ENCODE results near the gene STKLD1. TPM values are rescaled to one million over a fixed set of nuclear protein-coding genes. Genes with fewer than 3 reads are reported as not detected.
"Not testable (repeated sequence)": the region's sequence is repeated elsewhere in the genome, so short reads cannot be mapped to it uniquely, and the experiment has no call there.

STKLD1 gene
- total RNA-seq, 3 donors from 2014 or later: 0.16 to 0.42 TPM; not detected in 1

DNA sequence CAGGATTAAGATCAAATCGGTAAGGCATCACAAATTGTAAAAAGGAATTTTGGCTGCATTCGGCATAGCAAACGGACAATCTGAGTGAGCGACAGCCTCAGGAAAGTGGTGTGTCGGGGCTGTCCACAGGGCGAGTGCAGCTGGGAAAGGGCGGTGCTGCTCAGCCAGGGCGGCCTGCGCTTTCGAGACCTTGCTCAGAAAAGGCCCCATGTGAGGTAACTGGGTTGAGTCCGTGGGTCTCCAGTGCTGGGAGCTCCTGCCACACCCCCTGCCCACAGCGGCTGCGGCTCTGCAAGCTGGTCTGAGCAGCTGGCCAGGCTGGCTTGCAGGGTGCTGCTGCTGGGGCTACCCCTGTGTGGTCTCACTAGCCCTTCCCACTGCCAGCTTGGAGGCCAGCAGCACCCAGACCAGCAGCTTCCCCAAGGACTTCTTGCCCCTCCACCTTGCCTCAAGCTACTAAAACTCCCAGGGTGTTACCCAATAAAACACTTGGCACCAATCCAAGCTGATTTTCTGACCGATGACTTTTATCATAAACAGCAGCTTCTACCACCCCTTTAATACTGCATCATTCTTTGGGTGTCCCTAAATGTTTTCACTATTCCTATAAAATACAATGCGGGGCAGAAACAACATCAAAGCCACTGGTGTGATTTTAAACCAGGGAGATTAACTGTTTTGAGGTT, 13.7 kb upstream of the STKLD1 start:
- no peak for ATAC-seq
- peaks cover 33% of the 10 kb centered on the region for H3K36me3 Mint-ChIP-seq (ENCODE audit: insufficient read depth)
- no peak for DNase-seq
- H3K4me1 Mint-ChIP-seq (ENCODE audit: low read depth): peaks cover 47% of the 10 kb centered on the region
- no peaks in the 10 kb centered on the region for H3K27me3 Mint-ChIP-seq (ENCODE audit: low read depth)
- no peaks in the 10 kb centered on the region for H3K9me3 Mint-ChIP-seq
- no peak overlapping the region for H3K4me3 Mint-ChIP-seq

DNA sequence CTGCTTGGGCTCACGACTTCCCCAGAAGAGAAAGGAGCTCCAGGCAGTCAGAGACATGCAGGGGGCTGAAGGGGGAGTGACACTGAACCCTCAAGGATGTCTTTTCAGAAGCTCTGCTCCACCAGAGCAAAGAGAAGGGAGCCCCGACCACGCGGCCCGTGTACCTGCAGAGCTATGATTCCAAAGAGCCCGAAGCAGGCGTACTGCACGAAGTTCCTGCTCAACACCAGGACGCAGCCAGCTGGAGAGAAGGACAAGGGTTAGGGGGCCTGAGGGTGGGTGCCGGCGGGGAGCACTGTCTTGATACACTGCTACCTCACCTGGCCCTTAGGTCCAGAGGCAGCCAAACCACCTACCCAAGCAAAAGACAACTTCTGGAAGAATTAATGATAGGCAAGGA, 9.7 kb upstream of the STKLD1 start:
- no peak for DNase-seq
- no peak for ATAC-seq
- no peaks in the 10 kb centered on the region for H3K27me3 Mint-ChIP-seq (ENCODE audit: low read depth)
- peaks cover 53% of the 10 kb centered on the region for H3K36me3 Mint-ChIP-seq (ENCODE audit: insufficient read depth)
- H3K9me3 Mint-ChIP-seq: no peaks in the 10 kb centered on the region
- H3K4me3 Mint-ChIP-seq: no peak overlapping the region
- peaks cover 50% of the 10 kb centered on the region for H3K4me1 Mint-ChIP-seq (ENCODE audit: low read depth)

- H3K4me1 Mint-ChIP-seq (ENCODE audit: low read depth): peaks cover 56% of the 10 kb centered on the region
- H3K27me3 Mint-ChIP-seq (ENCODE audit: low read depth): no peaks in the 10 kb centered on the region
- DNase-seq: no peak
- H3K36me3 Mint-ChIP-seq (ENCODE audit: insufficient read depth): peaks cover 49% of the 10 kb centered on the region
- no peaks in the 10 kb centered on the region for H3K9me3 Mint-ChIP-seq
- no peak for ATAC-seq
- no peak overlapping the region for H3K4me3 Mint-ChIP-seq
These were observed 8.9 kb upstream of the STKLD1 start for GRCh38 chr9:133367221-133367620.

GRCh38 chr9:133367778-133368177, 8.4 kb upstream of the STKLD1 start:
- Mint-ChIP-seq H3K4me3 (no peak overlapping the region), H3K36me3 (ENCODE audit: insufficient read depth) (peaks cover 48% of the 10 kb centered on the region), H3K27me3 (ENCODE audit: low read depth) (no peaks in the 10 kb centered on the region), H3K9me3 (no peaks in the 10 kb centered on the region), H3K4me1 (ENCODE audit: low read depth) (peaks cover 62% of the 10 kb centered on the region)
- no peak for ATAC-seq
- DNase-seq: no peak

DNA sequence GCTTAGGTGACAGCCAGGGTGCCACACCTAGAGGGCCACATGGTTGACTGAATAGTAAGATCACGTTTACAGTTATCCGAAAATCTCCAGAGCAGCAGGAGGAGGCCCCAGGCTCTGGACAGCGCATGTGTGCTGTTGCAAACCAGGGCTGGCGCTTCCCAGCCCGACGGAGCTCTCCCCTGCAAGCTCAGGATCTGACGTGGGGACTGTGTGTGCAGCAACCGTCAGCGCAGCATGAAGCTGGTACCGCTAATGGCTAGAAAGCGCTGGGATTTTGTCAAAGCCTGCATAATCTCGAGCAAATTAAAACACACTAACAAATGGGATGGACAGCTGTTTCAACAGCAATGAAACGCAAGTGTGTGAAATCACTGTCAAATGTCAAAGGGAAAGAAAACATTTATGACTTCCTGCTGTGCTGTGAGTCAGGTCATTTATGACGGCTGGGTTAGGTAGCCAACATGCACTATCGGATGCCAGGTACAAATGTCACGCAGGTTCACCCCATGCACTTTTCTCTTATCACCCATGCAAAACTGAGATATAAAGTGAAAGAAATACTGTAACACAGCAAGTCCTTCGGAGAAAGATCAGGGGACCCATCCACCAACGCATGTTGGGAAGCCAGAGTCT, 7.8 kb upstream of the STKLD1 start:
- H3K36me3 Mint-ChIP-seq (ENCODE audit: insufficient read depth): peaks cover 45% of the 10 kb centered on the region
- H3K4me3 Mint-ChIP-seq: peak overlapping the region; percentile 98
- no peaks in the 10 kb centered on the region for H3K9me3 Mint-ChIP-seq
- no peak for ATAC-seq
- peaks cover 68% of the 10 kb centered on the region for H3K4me1 Mint-ChIP-seq (ENCODE audit: low read depth)
- H3K27me3 Mint-ChIP-seq (ENCODE audit: low read depth): no peaks in the 10 kb centered on the region
- DNase-seq: no peak

- peaks cover 38% of the 10 kb centered on the region for H3K36me3 Mint-ChIP-seq (ENCODE audit: insufficient read depth)
- no peak for DNase-seq
- H3K4me3 Mint-ChIP-seq: peak overlapping the region; percentile 98
- ATAC-seq: no peak
- H3K27me3 Mint-ChIP-seq (ENCODE audit: low read depth): no peaks in the 10 kb centered on the region
- H3K9me3 Mint-ChIP-seq: no peaks in the 10 kb centered on the region
- peaks cover 69% of the 10 kb centered on the region for H3K4me1 Mint-ChIP-seq (ENCODE audit: low read depth)
These were observed 6.7 kb upstream of the STKLD1 start for GRCh38 chr9:133369422-133369821.

DNA sequence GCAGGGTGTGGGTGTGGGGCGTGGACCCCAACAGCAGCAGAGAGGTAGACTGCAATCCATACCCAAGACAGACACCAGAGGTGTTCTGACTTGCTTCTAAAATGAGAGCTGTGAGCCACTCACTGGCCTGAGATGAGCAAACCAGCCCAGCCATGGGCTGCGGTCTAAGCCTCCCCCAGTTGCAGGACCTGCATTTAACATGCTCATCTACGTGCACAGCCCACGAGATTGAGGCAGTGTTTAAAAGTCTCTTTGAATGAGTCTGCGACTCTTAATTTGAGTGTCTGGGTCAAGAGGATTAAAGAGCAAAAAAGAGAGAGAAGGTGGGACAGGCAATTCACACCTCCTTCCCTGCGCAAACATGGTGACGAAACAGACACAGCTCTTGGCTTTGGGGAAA, 6.2 kb upstream of the STKLD1 start:
- Mint-ChIP-seq H3K4me1 (ENCODE audit: low read depth) (peaks cover 72% of the 10 kb centered on the region), H3K36me3 (ENCODE audit: insufficient read depth) (peaks cover 42% of the 10 kb centered on the region), H3K27me3 (ENCODE audit: low read depth) (no peaks in the 10 kb centered on the region), H3K4me3 (peak overlapping the region; percentile 98), H3K9me3 (no peaks in the 10 kb centered on the region)
- ATAC-seq (peak in 1 of 2 donors; percentile 25), DNase-seq (no peak)

DNA sequence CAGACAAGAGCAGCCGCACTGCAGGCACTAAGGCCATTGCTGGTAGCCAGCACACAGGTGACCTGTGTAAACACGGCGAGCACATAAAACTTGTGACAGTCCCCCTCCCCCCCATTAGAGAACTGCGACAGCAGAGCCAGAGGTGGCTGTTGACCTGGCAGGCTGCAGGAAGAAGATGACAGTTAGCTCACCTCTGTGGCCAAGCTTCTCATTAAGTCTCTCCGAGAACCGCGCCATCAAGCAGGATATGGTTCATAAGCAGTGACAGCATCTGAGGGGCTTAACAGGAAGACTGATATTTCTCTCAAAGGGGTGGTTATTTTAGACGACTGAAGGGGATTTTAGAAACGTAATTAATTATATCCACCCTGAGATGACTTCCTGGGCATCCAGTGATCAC, 5.5 kb upstream of the STKLD1 start:
- DNase-seq: peak; percentile 41
- Mint-ChIP-seq H3K27me3 (ENCODE audit: low read depth) (no peaks in the 10 kb centered on the region), H3K9me3 (no peaks in the 10 kb centered on the region), H3K4me3 (peak overlapping the region; percentile 98), H3K4me1 (ENCODE audit: low read depth) (peaks cover 70% of the 10 kb centered on the region), H3K36me3 (ENCODE audit: insufficient read depth) (peaks cover 42% of the 10 kb centered on the region)
- ATAC-seq: peak; percentile 23 to 25

DNA sequence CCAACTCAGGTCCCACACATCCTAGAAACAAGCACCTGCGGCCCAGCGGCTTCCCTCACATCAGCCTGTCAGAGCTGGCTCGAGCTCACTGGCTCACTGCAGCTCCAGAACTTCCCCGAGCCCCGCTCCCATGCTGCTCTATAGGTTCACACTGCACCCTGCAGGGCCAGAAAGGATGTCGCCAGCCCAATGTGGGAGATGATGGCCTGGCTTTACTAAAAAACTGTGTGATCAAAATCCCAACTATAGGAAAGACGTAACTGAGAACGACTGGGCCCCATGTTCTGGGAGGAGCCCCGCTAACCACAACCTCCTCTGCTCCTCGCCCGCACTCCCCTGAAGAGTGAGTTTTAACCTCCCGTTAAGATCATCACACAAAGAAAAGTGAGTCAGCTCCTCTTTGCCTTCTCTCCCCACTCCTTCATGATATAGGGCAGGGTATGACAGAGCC, 4.9 kb upstream of the STKLD1 start:
- H3K27me3 Mint-ChIP-seq (ENCODE audit: low read depth): no peaks in the 10 kb centered on the region
- ATAC-seq: peak; percentile 69 to 73
- H3K36me3 Mint-ChIP-seq (ENCODE audit: insufficient read depth): peaks cover 39% of the 10 kb centered on the region
- peaks cover 66% of the 10 kb centered on the region for H3K4me1 Mint-ChIP-seq (ENCODE audit: low read depth)
- H3K9me3 Mint-ChIP-seq: no peaks in the 10 kb centered on the region
- H3K4me3 Mint-ChIP-seq: peak overlapping the region; percentile 98
- DNase-seq: peak; percentile 64

DNA sequence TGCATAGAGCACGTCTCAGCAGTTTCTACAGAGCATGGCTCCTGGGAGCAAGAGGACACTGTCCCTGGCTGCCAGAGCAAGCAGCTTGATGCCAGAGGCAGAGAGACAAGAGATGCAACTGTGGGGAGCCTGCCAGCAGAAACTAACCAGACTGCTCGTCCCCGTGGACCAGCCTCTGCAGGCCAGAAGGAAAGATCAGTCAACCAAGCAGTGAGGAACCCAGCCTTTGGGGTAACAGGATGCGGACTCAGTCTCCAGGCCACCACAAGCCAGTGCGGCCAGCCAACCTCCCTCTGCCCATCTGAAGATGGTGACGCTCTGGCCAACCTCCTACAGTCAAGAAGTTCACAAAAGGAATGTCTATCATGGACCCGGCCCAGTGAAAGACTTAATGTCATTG, 4.0 kb upstream of the STKLD1 start:
- H3K4me1 Mint-ChIP-seq (ENCODE audit: low read depth): peaks cover 66% of the 10 kb centered on the region
- peak overlapping the region; percentile 98 for H3K4me3 Mint-ChIP-seq
- DNase-seq: no peak
- H3K9me3 Mint-ChIP-seq: no peaks in the 10 kb centered on the region
- peaks cover 39% of the 10 kb centered on the region for H3K36me3 Mint-ChIP-seq (ENCODE audit: insufficient read depth)
- ATAC-seq: no peak
- no peaks in the 10 kb centered on the region for H3K27me3 Mint-ChIP-seq (ENCODE audit: low read depth)

DNA sequence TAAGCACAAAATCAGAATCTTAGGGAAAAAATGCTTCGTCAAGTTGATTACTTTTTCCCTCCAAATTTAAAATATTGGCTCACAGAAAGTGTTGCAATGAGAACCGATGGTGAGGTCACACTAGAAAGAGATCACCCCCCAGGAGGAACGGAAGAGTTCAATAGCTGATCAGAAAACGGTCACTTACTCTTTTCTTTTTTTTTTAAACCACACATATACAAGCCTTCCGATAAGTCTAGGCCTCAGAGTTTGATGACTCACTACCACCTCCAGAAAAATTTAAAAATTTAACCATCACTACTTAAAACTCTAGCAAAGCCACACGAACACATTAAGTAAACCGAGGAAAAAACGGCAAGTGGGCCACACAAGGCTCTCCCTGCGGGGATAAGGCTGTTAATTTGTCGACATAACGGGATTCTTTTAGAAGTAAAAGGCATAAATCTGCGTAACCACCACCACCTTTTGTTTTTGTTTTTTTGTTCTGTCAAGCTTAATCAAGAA, 1.5 kb upstream of the STKLD1 start:
- peak in 1 of 2 donors; percentile 1 for ATAC-seq
- peaks cover 25% of the 10 kb centered on the region for H3K36me3 Mint-ChIP-seq (ENCODE audit: insufficient read depth)
- H3K27me3 Mint-ChIP-seq (ENCODE audit: low read depth): no peaks in the 10 kb centered on the region
- H3K9me3 Mint-ChIP-seq: no peaks in the 10 kb centered on the region
- H3K4me3 Mint-ChIP-seq: peak overlapping the region; percentile 98
- no peak for DNase-seq
- peaks cover 51% of the 10 kb centered on the region for H3K4me1 Mint-ChIP-seq (ENCODE audit: low read depth)

GRCh38 chr9:133375116-133375723, 946 bp upstream of the STKLD1 start:
- Mint-ChIP-seq H3K9me3 (no peaks in the 10 kb centered on the region), H3K36me3 (ENCODE audit: insufficient read depth) (peaks cover 21% of the 10 kb centered on the region), H3K27me3 (ENCODE audit: low read depth) (no peaks in the 10 kb centered on the region), H3K4me3 (peak overlapping the region; percentile 98), H3K4me1 (ENCODE audit: low read depth) (peaks cover 45% of the 10 kb centered on the region)
- peak in 1 of 2 donors; percentile 0 for ATAC-seq
- DNase-seq: no peak

DNA sequence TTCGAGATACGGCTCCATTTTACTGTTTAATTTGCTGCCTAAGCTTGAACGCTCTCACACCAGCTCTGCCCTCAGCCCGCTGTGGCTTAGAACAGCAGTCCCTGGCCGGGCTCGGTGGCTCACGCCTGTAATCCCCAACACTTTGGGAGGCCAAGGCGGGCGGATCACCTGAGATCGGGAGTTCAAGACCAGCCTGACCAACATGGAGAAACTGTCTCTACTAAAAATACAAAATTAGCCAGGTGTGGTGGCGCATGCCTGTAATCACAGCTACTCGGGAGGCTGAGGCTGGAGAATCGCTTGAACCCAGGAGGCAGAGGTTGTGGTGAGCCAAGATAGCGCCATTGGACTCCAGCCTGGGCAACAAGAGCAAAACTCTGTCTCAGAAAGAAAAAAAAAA, 1.1 kb downstream of the STKLD1 start:
- peak overlapping the region; percentile 64 for H3K4me3 Mint-ChIP-seq
- ATAC-seq; H3K36me3 Mint-ChIP-seq (ENCODE audit: insufficient read depth); H3K9me3 Mint-ChIP-seq; H3K27me3 Mint-ChIP-seq (ENCODE audit: low read depth); DNase-seq: not testable (repeated sequence)
- H3K4me1 Mint-ChIP-seq (ENCODE audit: low read depth): peaks cover 24% of the 10 kb centered on the region

- no peak overlapping the region for H3K4me3 Mint-ChIP-seq
- ATAC-seq (no peak), DNase-seq (no peak)
- H3K9me3 Mint-ChIP-seq: no peaks in the 10 kb centered on the region
- no peaks in the 10 kb centered on the region for H3K27me3 Mint-ChIP-seq (ENCODE audit: low read depth)
- H3K4me1 Mint-ChIP-seq (ENCODE audit: low read depth): peaks cover 20% of the 10 kb centered on the region
- peaks cover 5% of the 10 kb centered on the region for H3K36me3 Mint-ChIP-seq (ENCODE audit: insufficient read depth)
These were observed 1.6 kb downstream of the STKLD1 start for GRCh38 chr9:133377721-133378216.

Data from activated T-cell treated with anti-CD3 and anti-CD28 coated beads, Interleukin-2, amount 50 U/mL, for 4 hours (primary cell).